ENCODE measurements around the gene RANBP17. TPM values are rescaled to one million over a fixed set of nuclear protein-coding genes. Genes with fewer than 3 reads are reported as not detected.

RANBP17 gene
- total and polyA plus RNA-seq, 9 of the 15 experiments (the other 6 are each of a cell fraction or from before 2014, with no cell fraction given): not detected

GRCh38 chr5:171137768-171138525, 276.1 kb downstream of the RANBP17 start:
- H3K4me1 ChIP-seq (replicated peaks in 1 of 2; ENCODE audit: control insufficient read depth in 2 of 2, insufficient read depth in 2 of 2, low read length in 2 of 2): no peaks in the 10 kb centered on the region
- no peaks in the 10 kb centered on the region for H3K9me1 ChIP-seq (ENCODE audit: control insufficient read depth, insufficient read depth, low read length)
- FAIRE-seq: no peak
- ChIA-PET CTCF (ENCODE audit: low intra/inter-chr PET ratio) (no interaction called here), POLR2A (no interaction called here)
- H3K27me3 ChIP-seq (ENCODE audit: control insufficient read depth in 2 of 2, insufficient read depth in 2 of 2, low read length in 2 of 2): no peaks in the 10 kb centered on the region
- H3K4me3 ChIP-seq: no peak overlapping the region
- no peak overlapping the region for H3K9ac ChIP-seq (ENCODE audit: insufficient read depth in 1 of 2, low read depth in 2 of 2, low read length in 2 of 2)
- WGBS (ENCODE audit: insufficient coverage, low coverage, missing lambda C conversion rate): 0% methylated on average over 1 of the region's 1 CpG
- TF ChIP-seq ZNF398 (CRISPR knock-in tag; IDR thresholded peaks at IDR 0.05) (no peak), TEAD4 (IDR thresholded peaks at IDR 0.05; ENCODE audit: low read length) (no peak), TEAD4 (CRISPR knock-in tag; IDR thresholded peaks at IDR 0.05; ENCODE audit: borderline replicate concordance) (no peak), STAG1 (CRISPR knock-in tag; IDR thresholded peaks at IDR 0.05; ENCODE audit: borderline replicate concordance) (no peak), MEF2A (IDR thresholded peaks at IDR 0.05; ENCODE audit: control insufficient read depth, low read depth, low read length) (no peak), CC2D1A (IDR thresholded peaks at IDR 0.05) (no peak), SMARCA5 (IDR thresholded peaks at IDR 0.05) (no peak), HDGF (IDR thresholded peaks at IDR 0.05) (no peak), KHSRP (IDR thresholded peaks at IDR 0.05) (no peak), ZBTB12 (CRISPR knock-in tag; IDR thresholded peaks at IDR 0.05) (no peak), ZNF282 (CRISPR knock-in tag; IDR thresholded peaks at IDR 0.05) (no peak)
- TF ChIP-seq, protein P1, sequence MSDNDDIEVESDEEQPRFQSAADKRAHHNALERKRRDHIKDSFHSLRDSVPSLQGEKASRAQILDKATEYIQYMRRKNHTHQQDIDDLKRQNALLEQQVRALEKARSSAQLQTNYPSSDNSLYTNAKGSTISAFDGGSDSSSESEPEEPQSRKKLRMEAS (CRISPR knock-in tag; IDR thresholded peaks at IDR 0.05): no peak
- TF ChIP-seq, protein P2, sequence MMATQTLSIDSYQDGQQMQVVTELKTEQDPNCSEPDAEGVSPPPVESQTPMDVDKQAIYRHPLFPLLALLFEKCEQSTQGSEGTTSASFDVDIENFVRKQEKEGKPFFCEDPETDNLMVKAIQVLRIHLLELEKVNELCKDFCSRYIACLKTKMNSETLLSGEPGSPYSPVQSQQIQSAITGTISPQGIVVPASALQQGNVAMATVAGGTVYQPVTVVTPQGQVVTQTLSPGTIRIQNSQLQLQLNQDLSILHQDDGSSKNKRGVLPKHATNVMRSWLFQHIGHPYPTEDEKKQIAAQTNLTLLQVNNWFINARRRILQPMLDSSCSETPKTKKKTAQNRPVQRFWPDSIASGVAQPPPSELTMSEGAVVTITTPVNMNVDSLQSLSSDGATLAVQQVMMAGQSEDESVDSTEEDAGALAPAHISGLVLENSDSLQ (IDR thresholded peaks at IDR 0.05): no peak
- intact Hi-C loops (cut with micrococcal nuclease): no loop called here
- no peaks in the 10 kb centered on the region for H3K36me3 ChIP-seq (ENCODE audit: control insufficient read depth, insufficient read depth, low read length)
- BruUV-seq (replicated peaks): no TSS peak
- no peak overlapping the region for H3K27ac ChIP-seq (ENCODE audit: extremely low read depth, low read depth, low read length)
- H3K9me3 ChIP-seq (replicated peaks; ENCODE audit: control insufficient read depth, insufficient read depth, low read depth, low read length): no peaks in the 10 kb centered on the region
- no peaks in the 10 kb centered on the region for H4K20me1 ChIP-seq (replicated peaks; ENCODE audit: control insufficient read depth, insufficient read depth, low read length)
- no peak for ATAC-seq
- no peak overlapping the region for H3K4me2 ChIP-seq (ENCODE audit: insufficient read depth, low read length)
- H2AFZ ChIP-seq (ENCODE audit: low read depth, low read length): no peak overlapping the region
- H3K79me2 ChIP-seq (ENCODE audit: control insufficient read depth, insufficient read depth, low read length): no peaks in the 10 kb centered on the region
- in situ Hi-C loops (cut with MboI): no loop called here
- DNase-seq (ENCODE audit: extremely low read depth in 1 of 4, low spot score in 3 of 4): no peak

All from K562 (cell line).